GM12875 (cell line): Measurements from ENCODE around the gene WNT8B.

Experiments
- H3K4me3 ChIP-seq: one replicate; pipeline ENCODE4 v1.5.1; 2011; ENCODE audit warnings: low read depth, low read length, control low read depth
- TF ChIP-seq, protein P1 (sequence below): IDR thresholded peaks from 2 replicates; pipeline ENCODE4 v1.5.1; 2011; ENCODE audit warnings: low read depth, mild to moderate bottlenecking, control low read depth, inconsistent platforms, low read length, moderate library complexity, borderline replicate concordance; ENCODE audit not compliant: insufficient read depth

WNT8B gene

DNA sequence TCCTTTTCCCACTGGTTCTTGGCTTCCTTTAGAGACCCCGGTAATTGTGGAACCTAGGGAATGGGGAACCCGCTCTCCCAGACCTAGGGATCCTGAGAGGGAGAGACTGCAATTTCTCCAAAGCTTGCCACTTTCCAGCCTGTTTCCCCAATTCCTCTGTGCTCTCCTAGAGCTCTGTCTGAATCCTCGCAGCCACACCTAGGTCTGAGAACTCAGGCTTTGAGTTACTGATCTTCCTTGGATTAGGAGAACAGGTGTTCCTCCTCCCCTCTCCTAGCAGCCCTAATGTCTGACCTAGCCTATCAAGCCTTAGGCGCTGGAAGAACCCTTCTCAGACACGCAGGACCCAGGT, 20.0 kb downstream of the WNT8B start:
- TF ChIP-seq, protein P1, sequence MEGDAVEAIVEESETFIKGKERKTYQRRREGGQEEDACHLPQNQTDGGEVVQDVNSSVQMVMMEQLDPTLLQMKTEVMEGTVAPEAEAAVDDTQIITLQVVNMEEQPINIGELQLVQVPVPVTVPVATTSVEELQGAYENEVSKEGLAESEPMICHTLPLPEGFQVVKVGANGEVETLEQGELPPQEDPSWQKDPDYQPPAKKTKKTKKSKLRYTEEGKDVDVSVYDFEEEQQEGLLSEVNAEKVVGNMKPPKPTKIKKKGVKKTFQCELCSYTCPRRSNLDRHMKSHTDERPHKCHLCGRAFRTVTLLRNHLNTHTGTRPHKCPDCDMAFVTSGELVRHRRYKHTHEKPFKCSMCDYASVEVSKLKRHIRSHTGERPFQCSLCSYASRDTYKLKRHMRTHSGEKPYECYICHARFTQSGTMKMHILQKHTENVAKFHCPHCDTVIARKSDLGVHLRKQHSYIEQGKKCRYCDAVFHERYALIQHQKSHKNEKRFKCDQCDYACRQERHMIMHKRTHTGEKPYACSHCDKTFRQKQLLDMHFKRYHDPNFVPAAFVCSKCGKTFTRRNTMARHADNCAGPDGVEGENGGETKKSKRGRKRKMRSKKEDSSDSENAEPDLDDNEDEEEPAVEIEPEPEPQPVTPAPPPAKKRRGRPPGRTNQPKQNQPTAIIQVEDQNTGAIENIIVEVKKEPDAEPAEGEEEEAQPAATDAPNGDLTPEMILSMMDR = no peak
- no peak overlapping the region for H3K4me3 ChIP-seq

DNA sequence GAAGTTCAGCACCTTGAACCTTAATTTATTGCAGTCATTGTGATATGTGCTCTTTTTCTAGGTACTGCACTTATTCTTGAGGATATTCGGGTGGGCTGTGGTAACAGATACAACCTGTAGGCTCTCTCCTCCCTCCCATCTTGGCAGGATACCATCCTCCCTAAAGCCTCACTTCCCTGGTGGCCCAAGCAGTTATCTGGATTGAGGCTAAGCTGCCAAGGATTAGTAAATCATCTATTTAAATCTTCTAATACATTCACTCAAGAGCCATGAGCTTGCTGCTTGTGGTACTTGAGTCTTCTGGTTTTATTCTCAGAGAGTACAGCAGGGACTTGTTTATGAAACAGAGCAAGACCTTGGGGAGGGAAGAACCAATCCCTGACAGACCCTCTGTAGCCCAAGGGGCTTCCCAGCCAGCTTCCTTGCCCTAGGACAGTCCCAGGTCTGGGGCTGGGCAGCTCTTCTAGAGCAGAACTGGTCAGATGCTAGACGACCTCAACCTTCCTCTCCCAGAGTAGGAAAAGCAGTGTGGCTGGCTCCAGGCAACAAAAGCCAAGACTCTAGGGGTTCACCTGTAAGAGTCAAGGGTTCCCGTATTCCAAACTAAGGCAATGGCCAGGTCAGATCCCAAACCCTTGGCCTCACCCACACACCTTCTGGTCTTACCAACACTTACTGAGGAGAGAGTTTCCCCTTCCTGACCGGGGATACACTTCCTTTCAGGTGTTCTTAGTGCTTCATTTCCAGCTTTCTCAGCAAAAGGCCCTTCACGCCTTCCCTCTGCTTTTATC, 21.3 kb downstream of the WNT8B start:
- no peak overlapping the region for H3K4me3 ChIP-seq
- TF ChIP-seq, protein P1 = no peak

DNA sequence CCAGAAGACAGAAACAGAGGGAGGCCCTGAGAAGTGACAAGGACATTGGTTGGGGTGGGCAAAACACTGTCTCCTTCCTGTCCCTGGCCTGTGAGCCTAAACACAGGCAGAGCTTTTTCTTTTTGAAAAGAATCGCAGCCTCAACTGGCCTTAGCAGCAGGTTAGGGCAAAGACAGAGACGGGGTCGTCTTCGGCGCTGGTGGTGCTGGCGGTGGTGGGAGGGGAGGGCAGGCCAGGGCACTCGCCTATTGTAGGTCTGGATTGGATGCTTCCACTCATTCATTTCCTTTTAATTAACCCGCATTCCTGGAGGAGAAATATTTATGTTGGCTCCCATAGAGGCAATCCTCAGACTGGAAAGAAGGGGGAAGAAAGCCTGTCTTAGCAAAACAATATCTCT, 22.6 kb downstream of the WNT8B start:
- no peak overlapping the region for H3K4me3 ChIP-seq
- TF ChIP-seq, protein P1 = no peak

DNA sequence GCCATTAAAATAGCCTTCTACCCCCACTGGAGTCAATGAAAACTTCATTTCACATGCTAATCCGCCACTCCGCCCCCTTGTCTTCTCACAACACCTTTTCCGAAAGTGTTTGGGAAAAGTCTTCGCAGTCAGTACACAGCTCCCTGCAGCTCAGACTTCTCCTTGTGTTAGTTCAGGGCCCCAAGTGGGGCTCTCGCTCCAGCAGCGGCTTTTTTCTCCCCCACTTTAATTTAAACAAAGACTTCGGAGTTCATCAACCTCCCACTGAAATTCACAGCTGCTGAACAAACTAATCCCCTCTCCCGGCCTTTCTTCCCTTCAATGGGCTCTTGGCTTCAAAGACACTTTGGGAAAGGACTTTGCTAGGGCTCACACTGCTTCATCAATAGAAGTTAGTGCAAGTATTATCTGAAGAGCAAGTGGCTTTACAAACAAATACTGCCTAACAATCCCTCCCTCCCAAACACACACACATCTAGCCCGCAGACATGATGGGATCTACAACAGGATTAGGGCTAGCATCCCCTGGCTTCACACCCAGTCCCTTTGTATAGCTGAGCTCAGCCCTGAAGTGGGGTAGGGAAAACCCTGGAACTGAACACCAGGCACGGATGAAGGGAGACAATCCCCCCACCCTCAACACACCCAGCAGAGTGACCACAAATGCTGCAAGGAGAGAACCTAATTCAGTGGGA, 23.1 kb downstream of the WNT8B start:
- H3K4me3 ChIP-seq = no peak overlapping the region
- TF ChIP-seq, protein P1 = no peak

DNA sequence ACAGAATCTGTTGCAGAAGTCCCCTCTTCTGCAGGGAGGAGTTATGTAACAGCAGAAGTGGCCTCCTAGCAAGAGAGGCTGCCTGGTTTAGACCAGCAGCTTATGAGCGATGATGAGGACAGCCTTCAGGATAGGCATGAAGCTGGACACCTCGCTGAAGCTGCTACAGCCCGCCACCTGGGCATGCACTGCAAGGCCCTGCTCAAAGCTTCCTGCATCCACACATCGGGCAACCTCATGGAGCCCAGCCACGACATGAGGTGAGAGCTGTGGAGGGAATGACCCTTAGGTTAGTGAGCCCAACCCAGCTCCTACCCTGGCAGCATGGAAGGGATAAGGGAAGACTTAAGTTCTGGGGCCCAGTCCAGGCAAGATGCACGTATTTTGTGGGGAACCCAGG, 24.7 kb downstream of the WNT8B start:
- H3K4me3 ChIP-seq = no peak overlapping the region
- TF ChIP-seq, protein P1 = no peak

DNA sequence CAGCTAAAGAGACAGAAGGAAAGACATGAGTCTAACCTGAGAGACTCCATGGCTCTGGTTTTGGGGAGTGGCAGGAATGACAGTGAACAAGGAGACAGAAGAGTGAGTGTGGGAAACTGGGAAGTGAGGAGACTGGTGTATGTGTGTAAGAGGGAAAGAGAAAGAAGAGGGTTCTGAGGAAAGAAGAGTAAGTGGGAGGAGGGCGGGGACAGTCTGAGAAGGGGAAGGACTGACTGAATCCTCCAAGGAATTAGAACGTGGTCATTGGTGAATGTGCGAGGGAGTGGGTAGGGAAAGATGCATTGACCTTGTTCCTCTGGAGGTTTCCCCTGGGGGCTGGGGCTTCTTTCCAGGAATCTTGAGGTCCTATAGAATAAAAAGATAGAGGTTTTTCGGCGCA, 26.6 kb downstream of the WNT8B start:
- TF ChIP-seq, protein P1 = no peak
- H3K4me3 ChIP-seq = no peak overlapping the region

DNA sequence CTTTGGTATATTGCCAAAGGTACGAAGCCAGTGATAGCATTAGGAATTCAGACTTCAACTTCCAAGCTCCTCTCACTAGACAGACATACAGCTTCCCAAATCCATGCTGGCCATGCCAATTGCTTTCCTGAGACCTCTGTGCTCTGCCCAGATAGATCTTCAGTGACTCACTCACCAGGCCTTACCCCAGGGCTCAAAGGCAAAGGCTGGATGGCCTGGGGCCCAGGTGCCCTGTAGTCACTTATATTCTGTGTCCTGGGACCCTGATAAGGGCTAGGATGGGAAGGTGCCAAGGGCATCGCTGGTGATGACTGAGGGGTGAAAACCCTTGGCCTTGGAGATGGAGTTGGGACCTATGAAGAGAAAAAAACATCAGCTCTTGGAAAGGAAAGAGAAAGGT, 27.7 kb downstream of the WNT8B start:
- no peak overlapping the region for H3K4me3 ChIP-seq
- TF ChIP-seq, protein P1 = no peak
